Calu3 (cell line): ENCODE measurements around the gene TM4SF18. TPM values are rescaled to one million over a fixed set of nuclear protein-coding genes. Genes with fewer than 3 reads are reported as not detected.

Experiments used
- Bru-seq: library from RNA; stranded (reverse); fragments of 400-500 nt; gene quantifications from one replicate; lab custom pipeline; 2021; lab: Mats Ljungman, UMichigan
- BruChase-seq, 2 experiments: library from RNA; stranded (reverse); fragments of 400-500 nt; gene quantifications; one replicate each; lab custom pipeline; 2021; lab: Mats Ljungman, UMichigan
- BruUV-seq: library from RNA; stranded (reverse); fragments of 400-500 nt; replicated peaks from 2 replicates; lab custom pipeline; 2021; lab: Mats Ljungman, UMichigan
- CTCF ChIA-PET: fragments of 300-600 bp; sonication (Branson Sonifier 250); formaldehyde crosslinking; loops from one replicate; lab custom pipeline; 2022; ENCODE audit warnings: antibody characterized with exemption; lab: Charles Lee
- DNase-seq: peaks from one replicate; pipeline ENCODE4 v3.0.0; 2022
- H3K27ac Mint-ChIP-seq: one replicate; pipeline ENCODE4 v1.8.0; 2022; ENCODE audit warnings: mixed read lengths; ENCODE audit not compliant: unreplicated experiment
- H3K27me3 Mint-ChIP-seq: one replicate; pipeline ENCODE4 v1.8.0; 2022; ENCODE audit warnings: mixed read lengths; ENCODE audit not compliant: unreplicated experiment
- H3K36me3 Mint-ChIP-seq: one replicate; pipeline ENCODE4 v1.8.0; 2022; ENCODE audit warnings: mild to moderate bottlenecking, moderate library complexity, mixed read lengths; ENCODE audit not compliant: insufficient read depth, unreplicated experiment
- H3K4me1 Mint-ChIP-seq: one replicate; pipeline ENCODE4 v1.8.0; 2022; ENCODE audit warnings: mild to moderate bottlenecking, low read depth, mixed read lengths; ENCODE audit not compliant: unreplicated experiment
- H3K4me3 Mint-ChIP-seq: one replicate; pipeline ENCODE4 v1.8.0; 2022; ENCODE audit warnings: mild to moderate bottlenecking, low read depth, moderate library complexity, mixed read lengths; ENCODE audit not compliant: unreplicated experiment
- H3K9me3 Mint-ChIP-seq: one replicate; pipeline ENCODE4 v1.8.0; 2022; ENCODE audit warnings: low read depth, mixed read lengths; ENCODE audit not compliant: unreplicated experiment
- intact Hi-C: fragments of 100-400 bp; cut with micrococcal nuclease; formaldehyde crosslinking; loops from one replicate; pipeline ENCODE4 v1.10.0; 2022; ENCODE audit not compliant: unreplicated experiment
- long read RNA-seq: library from polyadenylated mRNA; stranded (forward); transcript quantifications from one replicate; pipeline ENCODE4 v2.0.0, GENCODE V29; 2022
- total RNA-seq: library from RNA; stranded (reverse); gene quantifications from 2 replicates; pipeline ENCODE4 v1.2.3, GENCODE V29; 2022
- TF ChIP-seq, protein P1 (sequence below): fragments of 200-600 bp; IDR thresholded peaks from one replicate; pipeline ENCODE4 v1.8.0; 2022; ENCODE audit warnings: antibody characterized with exemption; ENCODE audit not compliant: unreplicated experiment

Gene TM4SF18, protein sequence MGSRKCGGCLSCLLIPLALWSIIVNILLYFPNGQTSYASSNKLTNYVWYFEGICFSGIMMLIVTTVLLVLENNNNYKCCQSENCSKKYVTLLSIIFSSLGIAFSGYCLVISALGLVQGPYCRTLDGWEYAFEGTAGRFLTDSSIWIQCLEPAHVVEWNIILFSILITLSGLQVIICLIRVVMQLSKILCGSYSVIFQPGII
- total RNA-seq (0.21 TPM in 1 of 2 replicates, not detected in the other), Bru-seq, nascent RNA (percentile 16 among the genes with signal in this experiment), BruChase-seq, experiment 1, labeled RNA remaining after a 6-hour chase (percentile 14 among the genes with signal in this experiment), BruChase-seq, experiment 2, labeled RNA remaining after a 2-hour chase (percentile 11 among the genes with signal in this experiment)
- long read RNA-seq = 0 reads

DNA sequence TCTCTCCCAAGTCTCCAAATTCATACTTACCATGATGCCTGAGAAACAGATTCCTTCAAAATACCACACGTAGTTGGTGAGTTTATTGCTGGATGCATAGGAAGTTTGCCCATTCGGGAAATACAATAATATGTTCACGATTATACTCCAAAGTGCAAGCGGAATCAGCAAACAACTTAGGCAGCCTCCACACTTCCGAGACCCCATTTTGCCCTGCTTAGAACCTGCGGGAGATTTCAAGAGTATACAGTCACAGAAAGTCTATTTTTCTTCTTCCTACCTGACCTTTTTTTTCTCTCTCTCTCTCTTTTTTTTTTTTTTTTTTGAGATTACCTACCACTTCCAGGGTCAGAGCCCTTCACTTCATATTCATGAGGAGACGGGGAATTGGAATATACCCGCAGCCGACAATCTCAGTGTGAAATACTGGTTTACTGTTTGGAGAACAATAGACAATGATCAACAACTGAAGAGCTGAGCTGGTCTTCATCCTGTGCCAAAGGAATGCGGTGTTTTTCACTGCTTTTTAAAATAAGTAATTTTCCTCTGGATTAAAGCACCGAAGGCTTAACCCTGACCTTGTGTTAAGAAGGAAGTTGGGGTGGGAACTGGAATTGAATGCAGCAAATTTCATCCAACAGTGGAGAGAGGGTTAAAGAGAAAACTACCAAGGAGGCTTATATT lies at the start of gene TM4SF18:
Gene TM4SF18, minus strand, starts transcription at position 461 of the 684 bp plus-strand sequence. Its CDS starts 254 bp downstream, at position 207.
- Mint-ChIP-seq H3K4me3 (no peak within 1 kb of the TSS), H3K36me3 (no peaks in the 10 kb centered on the region), H3K4me1 (peaks cover 30% of the 10 kb centered on the region), H3K27me3 (no peaks in the 10 kb centered on the region), H3K27ac (no peak within 1 kb of the TSS), H3K9me3 (no peaks in the 10 kb centered on the region)
- TF ChIP-seq, protein P1, sequence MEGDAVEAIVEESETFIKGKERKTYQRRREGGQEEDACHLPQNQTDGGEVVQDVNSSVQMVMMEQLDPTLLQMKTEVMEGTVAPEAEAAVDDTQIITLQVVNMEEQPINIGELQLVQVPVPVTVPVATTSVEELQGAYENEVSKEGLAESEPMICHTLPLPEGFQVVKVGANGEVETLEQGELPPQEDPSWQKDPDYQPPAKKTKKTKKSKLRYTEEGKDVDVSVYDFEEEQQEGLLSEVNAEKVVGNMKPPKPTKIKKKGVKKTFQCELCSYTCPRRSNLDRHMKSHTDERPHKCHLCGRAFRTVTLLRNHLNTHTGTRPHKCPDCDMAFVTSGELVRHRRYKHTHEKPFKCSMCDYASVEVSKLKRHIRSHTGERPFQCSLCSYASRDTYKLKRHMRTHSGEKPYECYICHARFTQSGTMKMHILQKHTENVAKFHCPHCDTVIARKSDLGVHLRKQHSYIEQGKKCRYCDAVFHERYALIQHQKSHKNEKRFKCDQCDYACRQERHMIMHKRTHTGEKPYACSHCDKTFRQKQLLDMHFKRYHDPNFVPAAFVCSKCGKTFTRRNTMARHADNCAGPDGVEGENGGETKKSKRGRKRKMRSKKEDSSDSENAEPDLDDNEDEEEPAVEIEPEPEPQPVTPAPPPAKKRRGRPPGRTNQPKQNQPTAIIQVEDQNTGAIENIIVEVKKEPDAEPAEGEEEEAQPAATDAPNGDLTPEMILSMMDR = no peak
- BruUV-seq = no TSS peak
- intact Hi-C loops = no loop called here
- no peak for DNase-seq
- CTCF ChIA-PET = interaction anchor here (1.0 to 1.8 kb wide), 11 partner anchors 9 to 378 kb away, joined by 3 to 8 read pairs (median 4); no protein-coding TSS in a partner anchor

DNA sequence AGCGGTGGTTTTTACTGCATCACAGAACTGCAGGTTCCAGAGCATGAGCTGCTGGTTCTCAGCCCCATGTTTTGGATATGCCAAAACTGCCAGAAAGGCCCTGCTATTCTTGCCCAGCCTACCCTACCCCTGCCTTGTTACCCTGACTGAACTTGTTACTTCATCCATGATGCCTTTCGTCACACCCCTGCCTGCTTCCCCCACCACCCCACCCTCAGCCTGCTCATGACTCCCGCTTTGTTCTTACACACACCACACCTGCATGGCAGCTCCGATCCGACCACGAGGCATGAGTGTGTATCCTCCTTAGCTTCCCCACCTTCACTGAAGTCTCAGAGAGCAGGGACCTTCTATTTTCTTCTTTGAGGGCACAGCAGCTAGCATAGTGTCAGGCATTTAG lies 49.1 kb upstream of the TM4SF18 start:
- CTCF ChIA-PET = interaction anchor here (0.8 to 1.5 kb wide), 6 partner anchors 9 to 39 kb away, joined by 3 to 5 read pairs (median 4); no protein-coding TSS in a partner anchor
- Mint-ChIP-seq H3K27me3 (no peaks in the 10 kb centered on the region), H3K9me3 (no peaks in the 10 kb centered on the region), H3K4me3 (peak overlapping the region; percentile 18), H3K4me1 (peaks cover 86% of the 10 kb centered on the region), H3K36me3 (peaks cover 66% of the 10 kb centered on the region), H3K27ac (peak overlapping the region; percentile 97)
- TF ChIP-seq, protein P1 = no peak
- BruUV-seq = no TSS peak
- intact Hi-C loops = loop anchor here (10.0 kb wide), 1 partner anchor 272 kb away; the partner anchor contains the start of gene WWTR1
- peak; percentile 57 for DNase-seq

DNA sequence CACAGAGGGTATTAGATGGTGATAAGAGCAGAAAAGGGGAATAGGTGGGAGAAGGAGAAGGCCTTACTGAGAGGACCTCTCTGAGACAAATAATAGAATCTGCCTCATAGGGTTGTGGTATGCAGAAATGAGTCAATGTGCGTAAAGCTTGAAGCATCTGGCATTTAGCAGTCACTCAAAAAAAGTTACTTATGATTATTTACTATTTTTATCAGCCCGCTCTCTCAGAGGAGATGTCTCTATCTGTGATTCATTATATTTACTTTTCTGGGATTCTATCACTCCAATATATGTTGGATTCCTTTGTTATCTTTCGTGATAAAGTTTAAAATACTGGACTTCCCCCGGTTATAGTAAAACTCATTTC lies 48.6 kb upstream of the TM4SF18 start:
- no TSS peak for BruUV-seq
- H3K4me1 Mint-ChIP-seq = peaks cover 83% of the 10 kb centered on the region
- TF ChIP-seq, protein P1 = no peak
- DNase-seq = no peak
- CTCF ChIA-PET = interaction anchor here (0.8 to 1.5 kb wide), 5 partner anchors 8 to 39 kb away, joined by 3 to 5 read pairs (median 4); no protein-coding TSS in a partner anchor
- intact Hi-C loops = loop anchor here (10.0 kb wide), 1 partner anchor 273 kb away; the partner anchor contains the start of gene WWTR1
- H3K4me3 Mint-ChIP-seq = peak overlapping the region; percentile 18
- H3K27me3 Mint-ChIP-seq = no peaks in the 10 kb centered on the region
- H3K9me3 Mint-ChIP-seq = no peaks in the 10 kb centered on the region
- H3K27ac Mint-ChIP-seq = peak overlapping the region; percentile 97
- peaks cover 66% of the 10 kb centered on the region for H3K36me3 Mint-ChIP-seq
